Stimulated activated naive B cell treated with anti-CD40 and anti-IgM and Interleukin-4, amounts not matched to agents 10 μg/mL and 1 μg/mL and 100 μg/mL, for 72 hours (primary cell): ENCODE data around the gene CLC.
"Not testable (repeated sequence)": the region's sequence is repeated elsewhere in the genome, so short reads cannot be mapped to it uniquely, and the experiment has no call there.

ENCODE experiments used
- ATAC-seq, 2 donors: fragments of 150-1000 bp; cut with Tn5 transposase; replicated peaks; 2 replicates each; pipeline ENCODE4 v1.10.0; 2021; ENCODE audit warnings: moderate library complexity in 1 of 2
- DNase-seq: peaks from one replicate; pipeline ENCODE4 v3.0.0; 2021
- H3K27ac Mint-ChIP-seq: one replicate; pipeline ENCODE4 v1.8.0; 2022; ENCODE audit warnings: mild to moderate bottlenecking, mixed read lengths
- H3K27me3 Mint-ChIP-seq, 2 donors: one replicate each; pipeline ENCODE4 v1.8.0; 2022; ENCODE audit warnings: mixed read lengths in 2 of 2
- H3K36me3 Mint-ChIP-seq, 2 donors: one replicate each; pipeline ENCODE4 v1.8.0; 2022; ENCODE audit warnings: mixed read lengths in 2 of 2, mild to moderate bottlenecking in 1 of 2
- H3K4me1 Mint-ChIP-seq, 2 donors: one replicate each; pipeline ENCODE4 v1.8.0; 2022; ENCODE audit warnings: mixed read lengths in 2 of 2, mild to moderate bottlenecking in 1 of 2
- H3K4me3 Mint-ChIP-seq, 2 donors: one replicate each; pipeline ENCODE4 v1.8.0; 2022; ENCODE audit warnings: mild to moderate bottlenecking in 2 of 2, mixed read lengths in 2 of 2, moderate library complexity in 1 of 2
- H3K9me3 Mint-ChIP-seq, 2 donors: one replicate each; pipeline ENCODE4 v1.8.0; 2022; ENCODE audit warnings: mixed read lengths in 2 of 2, mild to moderate bottlenecking in 1 of 2

The CLC gene

GRCh38 chr19:39745643-39746042 lies 7.8 kb upstream of the CLC start:
- peaks cover 33 to 35% of the 10 kb centered on the region in 2 donors for H3K27me3 Mint-ChIP-seq
- peak in 1 of 2 donors; percentile 59 for ATAC-seq
- no peaks in the 10 kb centered on the region for H3K9me3 Mint-ChIP-seq
- no peak overlapping the region for H3K4me3 Mint-ChIP-seq
- peaks cover 0 to 4% of the 10 kb centered on the region in 2 donors for H3K4me1 Mint-ChIP-seq
- no peak overlapping the region for H3K27ac Mint-ChIP-seq
- DNase-seq = no peak
- no peaks in the 10 kb centered on the region for H3K36me3 Mint-ChIP-seq

- Mint-ChIP-seq H3K27ac (no peak overlapping the region), H3K36me3 (no peaks in the 10 kb centered on the region)
Observed at GRCh38 chr19:39740395-39740794, 2.6 kb upstream of the CLC start.

DNA sequence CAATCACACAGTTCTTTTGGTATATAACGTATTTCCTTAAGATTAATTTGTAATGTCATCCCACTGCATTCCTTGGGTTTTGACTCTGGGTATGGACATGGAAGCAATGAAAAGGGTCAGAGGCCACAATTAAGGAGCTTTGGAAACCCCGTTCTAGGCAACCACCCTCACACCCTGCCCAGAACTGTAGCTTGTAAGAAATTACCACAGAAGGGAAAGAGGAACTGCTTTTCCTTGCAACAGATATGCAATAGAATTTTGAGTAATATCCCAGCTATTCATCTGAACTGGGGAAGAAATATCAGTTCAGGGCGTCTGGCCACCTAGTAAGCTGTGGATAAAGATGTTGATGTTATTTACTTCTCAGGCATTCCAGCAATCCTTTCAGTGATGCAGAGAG lies 985 bp upstream of the CLC start:
- DNase-seq = no peak
- ATAC-seq = no peak
- peaks cover 0 to 3% of the 10 kb centered on the region in 2 donors for H3K4me1 Mint-ChIP-seq
- H3K27ac Mint-ChIP-seq = no peak overlapping the region
- H3K27me3 Mint-ChIP-seq = peaks cover 32 to 51% of the 10 kb centered on the region in 2 donors
- no peaks in the 10 kb centered on the region for H3K36me3 Mint-ChIP-seq
- no peaks in the 10 kb centered on the region for H3K9me3 Mint-ChIP-seq
- no peak overlapping the region for H3K4me3 Mint-ChIP-seq

More at GRCh38 chr19:39740395-39740794, 2.6 kb upstream of the CLC start:
- H3K4me1 Mint-ChIP-seq = peaks cover 0 to 3% of the 10 kb centered on the region in 2 donors
- no peak for DNase-seq
- H3K27me3 Mint-ChIP-seq = peaks cover 30 to 39% of the 10 kb centered on the region in 2 donors
- H3K4me3 Mint-ChIP-seq = no peak overlapping the region
- ATAC-seq = peak in 1 of 2 donors; percentile 39
- H3K9me3 Mint-ChIP-seq = no peaks in the 10 kb centered on the region

DNA sequence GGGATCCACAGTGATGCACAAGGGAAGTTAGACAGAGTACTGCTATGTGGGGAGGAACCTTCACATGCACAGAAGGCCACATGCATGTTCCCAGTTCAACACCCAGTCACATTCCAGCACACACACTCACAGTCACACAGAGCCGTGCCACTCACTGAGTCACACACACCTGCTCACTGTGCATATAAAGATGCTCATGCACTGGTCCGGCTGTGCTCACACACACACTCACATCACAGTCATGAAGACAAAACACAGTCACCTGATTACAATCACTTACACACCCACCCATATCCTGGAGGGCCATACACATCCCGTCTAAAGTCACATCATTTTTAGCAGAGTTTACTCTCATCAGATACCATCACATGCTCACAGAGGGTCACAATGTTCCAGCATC lies 478 bp downstream of the CLC start:
- no peak overlapping the region for H3K4me3 Mint-ChIP-seq
- ATAC-seq = no peak
- no peak for DNase-seq
- no peaks in the 10 kb centered on the region for H3K36me3 Mint-ChIP-seq
- no peaks in the 10 kb centered on the region for H3K9me3 Mint-ChIP-seq
- H3K27ac Mint-ChIP-seq = no peak overlapping the region
- H3K4me1 Mint-ChIP-seq = peaks cover 0 to 3% of the 10 kb centered on the region in 2 donors
- peaks cover 25 to 40% of the 10 kb centered on the region in 2 donors for H3K27me3 Mint-ChIP-seq

DNA sequence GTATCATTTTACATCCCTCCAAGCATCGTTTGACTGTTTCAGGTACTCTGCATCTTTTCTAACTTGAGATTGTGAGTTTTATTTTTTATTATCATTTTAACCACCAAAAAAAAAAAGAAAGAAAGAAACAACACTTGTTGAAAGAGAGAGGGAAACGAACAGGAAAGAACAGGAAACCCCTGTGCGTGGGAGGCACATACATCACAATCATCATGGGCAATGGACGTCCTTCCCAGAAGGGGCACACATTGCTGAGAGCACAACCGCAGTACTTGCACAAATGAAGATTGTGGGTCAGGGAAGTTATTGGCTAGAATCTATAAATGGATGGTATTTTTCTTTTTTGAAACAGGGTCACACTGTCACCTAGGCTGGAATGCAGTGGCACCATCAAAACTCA lies 1.7 kb downstream of the CLC start:
- peaks cover 0 to 3% of the 10 kb centered on the region in 2 donors for H3K4me1 Mint-ChIP-seq
- H3K27ac Mint-ChIP-seq = no peak overlapping the region
- no peaks in the 10 kb centered on the region for H3K9me3 Mint-ChIP-seq
- DNase-seq (no peak), ATAC-seq (no peak)
- peaks cover 20 to 39% of the 10 kb centered on the region in 2 donors for H3K27me3 Mint-ChIP-seq
- no peak overlapping the region for H3K4me3 Mint-ChIP-seq
- H3K36me3 Mint-ChIP-seq = no peaks in the 10 kb centered on the region

DNA sequence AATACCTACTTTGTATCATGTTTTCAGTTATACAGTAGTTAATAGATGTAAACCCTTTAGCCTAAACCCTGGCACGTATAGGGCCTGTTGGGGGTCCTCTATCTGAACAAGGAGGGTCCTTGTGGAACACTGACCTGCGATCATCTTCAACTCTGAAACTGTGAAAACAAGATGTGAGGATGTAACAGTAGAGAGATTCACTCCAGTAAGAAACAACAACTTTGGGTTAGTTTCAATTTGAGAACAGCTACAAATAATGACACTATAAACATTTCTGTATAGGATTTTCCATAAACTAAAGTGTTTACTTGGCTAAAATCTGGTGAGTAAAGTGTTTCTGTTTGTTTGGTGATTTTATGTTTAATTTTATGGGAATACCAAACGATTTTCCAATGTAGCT lies 2.1 kb downstream of the CLC start:
- Mint-ChIP-seq H3K36me3 (no peaks in the 10 kb centered on the region), H3K4me3 (no peak overlapping the region), H3K4me1 (peaks cover 0 to 3% of the 10 kb centered on the region in 2 donors), H3K27me3 (peaks cover 19 to 39% of the 10 kb centered on the region in 2 donors), H3K27ac (no peak overlapping the region), H3K9me3 (no peaks in the 10 kb centered on the region)
- ATAC-seq (no peak), DNase-seq (no peak)

DNA sequence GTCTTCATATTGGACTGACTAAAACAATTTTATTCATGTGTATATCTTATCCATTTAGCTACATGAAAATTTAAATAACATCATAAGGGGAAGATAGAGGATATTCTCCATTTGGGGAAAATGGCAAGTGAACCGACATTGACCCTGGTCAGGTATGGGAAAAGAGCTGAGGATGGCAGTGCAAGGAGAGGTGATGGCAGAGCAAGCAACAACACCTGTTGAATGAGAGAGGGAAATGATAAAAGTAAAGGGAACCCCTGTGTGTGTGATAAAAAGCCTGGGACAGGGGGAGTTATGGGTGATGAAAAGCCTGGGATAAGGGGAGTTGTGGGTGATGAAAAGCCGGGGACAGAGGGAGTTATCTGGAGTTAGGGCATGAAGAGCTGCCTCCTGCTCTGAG lies 4.0 kb downstream of the CLC start:
- H3K4me1 Mint-ChIP-seq = no peaks in the 10 kb centered on the region
- ATAC-seq (no peak), DNase-seq (no peak)
- H3K36me3 Mint-ChIP-seq = no peaks in the 10 kb centered on the region
- H3K27me3 Mint-ChIP-seq = peaks cover 23 to 41% of the 10 kb centered on the region in 2 donors
- no peak overlapping the region for H3K4me3 Mint-ChIP-seq
- H3K27ac Mint-ChIP-seq = no peak overlapping the region
- H3K9me3 Mint-ChIP-seq = no peaks in the 10 kb centered on the region

DNA sequence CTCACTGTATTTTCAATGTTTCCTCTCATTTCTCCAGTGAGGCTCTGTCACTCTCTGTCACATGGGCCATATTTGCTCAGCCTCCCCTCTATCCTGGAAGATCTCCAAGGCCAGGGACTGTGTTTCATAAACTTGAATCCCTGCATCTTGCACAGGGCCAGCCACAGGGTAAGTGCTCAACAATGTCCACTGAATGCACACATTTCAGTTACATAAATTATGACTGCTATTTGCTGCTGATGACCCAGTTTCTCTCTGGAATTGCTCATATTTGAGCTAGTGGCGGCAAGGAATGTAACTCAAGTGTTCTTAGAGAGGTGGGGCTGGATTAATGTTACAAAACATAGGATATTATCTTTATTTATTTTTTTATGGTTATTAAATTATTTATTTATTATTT lies 6.1 kb downstream of the CLC start:
- Mint-ChIP-seq H3K27ac (no peak overlapping the region), H3K36me3 (no peaks in the 10 kb centered on the region), H3K27me3 (peaks cover 23 to 37% of the 10 kb centered on the region in 2 donors), H3K4me3 (no peak overlapping the region), H3K9me3 (no peaks in the 10 kb centered on the region), H3K4me1 (peaks cover 0 to 4% of the 10 kb centered on the region in 2 donors)
- no peak for ATAC-seq
- no peak for DNase-seq

GRCh38 chr19:39729594-39729993 lies 8.2 kb downstream of the CLC start:
- H3K27me3 Mint-ChIP-seq = peaks cover 27 to 36% of the 10 kb centered on the region in 2 donors

GRCh38 chr19:39728040-39728439 lies 9.8 kb downstream of the CLC start:
- Mint-ChIP-seq H3K9me3 (no peaks in the 10 kb centered on the region), H3K27me3 (peaks cover 22 to 38% of the 10 kb centered on the region in 2 donors), H3K27ac (no peak overlapping the region), H3K4me1 (peaks cover 0 to 7% of the 10 kb centered on the region in 2 donors), H3K36me3 (no peaks in the 10 kb centered on the region), H3K4me3 (no peak overlapping the region)
- ATAC-seq = no peak
- no peak for DNase-seq

More at GRCh38 chr19:39729594-39729993, 8.2 kb downstream of the CLC start:
- ATAC-seq (no peak), DNase-seq (no peak)
- H3K4me1 Mint-ChIP-seq = peaks cover 0 to 7% of the 10 kb centered on the region in 2 donors
- no peak overlapping the region for H3K27ac Mint-ChIP-seq
- no peaks in the 10 kb centered on the region for H3K9me3 Mint-ChIP-seq
- no peak overlapping the region for H3K4me3 Mint-ChIP-seq
- no peaks in the 10 kb centered on the region for H3K36me3 Mint-ChIP-seq

- ATAC-seq (peak; percentile 25 to 54), DNase-seq (no peak)
- H3K27me3 Mint-ChIP-seq = peaks cover 22 to 46% of the 10 kb centered on the region in 2 donors
- no peak overlapping the region for H3K4me3 Mint-ChIP-seq
- no peaks in the 10 kb centered on the region for H3K9me3 Mint-ChIP-seq
- H3K36me3 Mint-ChIP-seq = no peaks in the 10 kb centered on the region
- peaks cover 0 to 7% of the 10 kb centered on the region in 2 donors for H3K4me1 Mint-ChIP-seq
- H3K27ac Mint-ChIP-seq = no peak overlapping the region
Observed at GRCh38 chr19:39727070-39727800, 10.6 kb downstream of the CLC start.

DNA sequence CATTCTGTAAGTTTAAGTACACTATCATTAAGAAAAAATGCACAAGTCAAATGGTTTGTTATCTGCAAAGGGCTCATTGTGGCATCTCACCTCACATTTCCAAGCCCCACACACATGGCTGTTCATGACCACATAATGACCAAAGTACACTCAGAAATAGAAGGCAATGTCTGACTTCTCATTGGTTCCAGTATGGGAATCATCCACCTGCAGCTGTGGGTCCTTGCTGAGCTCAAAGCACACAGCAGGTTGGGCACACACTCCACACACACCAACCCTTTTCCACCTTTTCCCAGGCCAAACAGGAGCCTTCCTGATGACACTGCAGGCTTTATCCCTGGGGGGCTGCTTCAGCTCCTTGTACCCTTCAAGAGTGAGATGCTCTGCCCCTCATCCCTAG lies 11.8 kb downstream of the CLC start:
- Mint-ChIP-seq H3K36me3 (no peaks in the 10 kb centered on the region), H3K27ac (no peak overlapping the region), H3K27me3 (peaks cover 27 to 52% of the 10 kb centered on the region in 2 donors), H3K4me1 (peaks cover 0 to 7% of the 10 kb centered on the region in 2 donors), H3K4me3 (no peak overlapping the region), H3K9me3 (no peaks in the 10 kb centered on the region)
- ATAC-seq (no peak), DNase-seq (no peak)

DNA sequence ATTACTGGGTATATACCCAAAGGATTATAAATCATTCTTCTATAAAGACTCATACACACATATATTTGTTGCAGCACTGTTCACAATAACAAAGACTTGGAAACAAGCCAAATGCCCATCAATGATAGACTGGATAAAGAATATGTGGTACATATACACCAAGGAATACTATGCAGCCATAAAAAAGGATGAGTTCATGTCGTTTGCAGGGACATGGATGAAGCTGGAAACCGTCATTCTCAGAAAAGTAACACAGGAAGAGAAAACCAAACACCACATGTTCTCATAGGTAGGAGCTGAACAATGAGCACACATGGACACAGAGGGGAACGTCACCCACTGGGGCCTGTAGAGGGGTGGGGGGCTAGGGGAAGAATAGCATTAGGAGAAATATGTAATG lies 17.7 kb downstream of the CLC start:
- H3K36me3 Mint-ChIP-seq, ATAC-seq, H3K9me3 Mint-ChIP-seq, H3K4me1 Mint-ChIP-seq, H3K27ac Mint-ChIP-seq, DNase-seq, H3K4me3 Mint-ChIP-seq: not testable (repeated sequence)
- H3K27me3 Mint-ChIP-seq = peaks cover 39 to 65% of the 10 kb centered on the region in 2 donors

GRCh38 chr19:39710333-39710890 lies 27.4 kb downstream of the CLC start:
- Mint-ChIP-seq H3K4me1 (no peaks in the 10 kb centered on the region), H3K36me3 (no peaks in the 10 kb centered on the region), H3K27me3 (peaks cover 22 to 24% of the 10 kb centered on the region in 2 donors), H3K4me3 (no peak overlapping the region), H3K9me3 (peaks cover 2 to 4% of the 10 kb centered on the region in 2 donors), H3K27ac (no peak overlapping the region)
- ATAC-seq = no peak
- DNase-seq = no peak
